Lower lobe of right lung (tissue), 2 donors: ENCODE data around the gene RASA2. TPM values are rescaled to one million over a fixed set of nuclear protein-coding genes. Genes with fewer than 3 reads are reported as not detected.

Experiments
- ATAC-seq, 2 donors: fragments of 200-7000 bp; cut with Tn5 transposase; one replicate each; pipeline ENCODE4 v1.9.1; 2020 to 2022; ENCODE audit warnings: mild to moderate bottlenecking in 2 of 2, moderate library complexity in 2 of 2
- DNase-seq: peaks from one replicate; pipeline ENCODE4 v3.0.0-alpha.2; 2020
- H3K27ac ChIP-seq: fragments of 200-600 bp; one replicate; pipeline ENCODE4 v1.8.0; 2022
- H3K27me3 ChIP-seq: fragments of 200-600 bp; one replicate; pipeline ENCODE4 v1.8.0; 2022; ENCODE audit warnings: low read depth
- H3K36me3 ChIP-seq: fragments of 200-600 bp; one replicate; pipeline ENCODE4 v1.8.0; 2022; ENCODE audit warnings: mild to moderate bottlenecking
- H3K4me1 ChIP-seq: fragments of 200-600 bp; one replicate; pipeline ENCODE4 v1.8.0; 2022
- H3K4me3 ChIP-seq: fragments of 200-600 bp; one replicate; pipeline ENCODE4 v1.8.0; 2022; ENCODE audit warnings: mild to moderate bottlenecking
- H3K9me3 ChIP-seq: fragments of 200-600 bp; one replicate; pipeline ENCODE4 v1.8.0; 2022
- CTCF ChIP-seq: fragments of 200-600 bp; IDR thresholded peaks from one replicate; pipeline ENCODE4 v1.8.0; 2022; ENCODE audit warnings: antibody characterized with exemption, mild to moderate bottlenecking
- intact Hi-C: fragments of 100-400 bp; cut with DNase I; formaldehyde crosslinking; loops from one replicate; pipeline ENCODE4 v1.11.0; 2022
- total RNA-seq: library from RNA; stranded (reverse); fragmentation: NEBNext Ultra II Directional; extraction: Animal tissue kit (Norgen Biotek cat#: 25700); gene quantifications from one replicate; pipeline ENCODE4 v1.2.1, GENCODE V29; 2021
- donor health status: DM: no; HTN: yes; CAD: no; lungs with severe emphysema.

The RASA2 gene
- total RNA-seq, 1 donor from 2014 or later, result 21.5 TPM

DNA sequence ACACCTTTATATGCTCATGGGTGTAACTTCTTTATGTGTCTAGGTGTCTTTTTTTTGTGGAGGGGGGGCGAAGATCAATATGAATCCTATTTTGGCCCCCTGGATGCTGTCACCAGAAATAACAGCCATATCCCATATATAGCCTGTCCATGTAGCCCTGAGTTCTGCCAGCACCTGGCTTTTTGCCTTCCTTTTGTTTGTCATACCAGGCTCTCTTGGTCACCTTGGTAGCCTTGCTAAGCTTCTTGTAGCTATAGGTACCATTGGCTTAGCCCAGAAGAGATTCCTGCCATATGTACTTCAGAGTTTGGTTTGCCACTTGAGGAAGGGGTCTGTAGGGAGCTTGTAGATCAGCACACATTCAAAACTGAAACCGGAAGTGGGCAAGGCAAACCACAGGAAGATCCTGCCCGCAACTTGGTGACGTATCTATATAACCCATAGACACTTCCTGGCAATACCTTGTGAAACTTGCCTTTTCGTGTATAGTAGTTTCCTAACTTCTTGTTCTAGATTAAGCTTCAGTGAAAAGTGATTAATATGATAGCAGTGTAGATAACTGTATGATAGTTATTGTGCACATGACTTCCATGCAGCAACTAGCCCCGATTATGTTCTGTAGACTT is 11.9 kb downstream of the RASA2 start:
- TF ChIP-seq CTCF, result no peak
- intact Hi-C loops, result no loop called here
- peaks cover 21% of the 10 kb centered on the region for H3K4me1 ChIP-seq
- no peaks in the 10 kb centered on the region for H3K36me3 ChIP-seq
- ATAC-seq, result peak; percentile 93 to 96
- H3K27ac ChIP-seq, result peak overlapping the region; percentile 53
- H3K9me3 ChIP-seq, result no peaks in the 10 kb centered on the region
- no peaks in the 10 kb centered on the region for H3K27me3 ChIP-seq
- H3K4me3 ChIP-seq, result peak overlapping the region; percentile 26
- peak; percentile 57 for DNase-seq

- peak overlapping the region; percentile 26 for H3K4me3 ChIP-seq
- H3K36me3 ChIP-seq, result no peaks in the 10 kb centered on the region
- DNase-seq (no peak), ATAC-seq (peak; percentile 27 to 51)
- TF ChIP-seq CTCF, result no peak
- intact Hi-C loops, result no loop called here
- H3K4me1 ChIP-seq, result peaks cover 21% of the 10 kb centered on the region
- no peaks in the 10 kb centered on the region for H3K27me3 ChIP-seq
- H3K9me3 ChIP-seq, result no peaks in the 10 kb centered on the region
- H3K27ac ChIP-seq, result peak overlapping the region; percentile 53
Measured at GRCh38 chr3:141499284-141499683, 12.5 kb downstream of the RASA2 start.

- H3K36me3 ChIP-seq, result no peaks in the 10 kb centered on the region
- no peak overlapping the region for H3K4me3 ChIP-seq
- no peak for ATAC-seq
- no peak overlapping the region for H3K27ac ChIP-seq
- H3K4me1 ChIP-seq, result peaks cover 21% of the 10 kb centered on the region
- no peaks in the 10 kb centered on the region for H3K9me3 ChIP-seq
- intact Hi-C loops, result no loop called here
- no peak for TF ChIP-seq CTCF
- no peaks in the 10 kb centered on the region for H3K27me3 ChIP-seq
- DNase-seq, result no peak
Measured at GRCh38 chr3:141499965-141500364, 13.1 kb downstream of the RASA2 start.

GRCh38 chr3:141500397-141500796 is 13.6 kb downstream of the RASA2 start:
- Histone ChIP-seq H3K27ac (no peak overlapping the region), H3K4me3 (no peak overlapping the region), H3K4me1 (peaks cover 21% of the 10 kb centered on the region), H3K9me3 (no peaks in the 10 kb centered on the region), H3K36me3 (no peaks in the 10 kb centered on the region), H3K27me3 (no peaks in the 10 kb centered on the region)
- TF ChIP-seq CTCF, result no peak
- DNase-seq, result no peak
- intact Hi-C loops, result no loop called here
- no peak for ATAC-seq

DNA sequence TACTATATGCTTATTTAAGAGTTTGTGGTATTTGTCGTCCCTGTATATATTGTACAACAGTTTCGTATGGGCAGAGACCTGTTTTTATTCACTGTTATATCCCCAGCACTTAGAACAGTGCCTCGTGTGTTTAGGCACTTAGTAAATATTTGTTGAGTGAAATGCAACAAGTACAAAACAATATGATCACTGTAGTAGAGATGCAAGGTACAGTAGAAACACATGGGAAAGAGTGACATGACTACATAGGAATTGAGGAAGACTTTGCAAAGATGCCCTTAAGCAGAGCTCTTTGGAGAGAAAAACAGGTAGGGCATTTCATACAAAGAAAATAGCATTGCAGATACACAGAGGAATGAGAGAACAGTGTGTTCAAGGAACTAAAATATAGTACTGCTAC is 18.3 kb downstream of the RASA2 start:
- H3K27ac ChIP-seq, result no peak overlapping the region
- H3K9me3 ChIP-seq, result no peaks in the 10 kb centered on the region
- no peaks in the 10 kb centered on the region for H3K36me3 ChIP-seq
- ATAC-seq (no peak), DNase-seq (no peak)
- H3K4me3 ChIP-seq, result no peak overlapping the region
- intact Hi-C loops, result no loop called here
- peaks cover 1% of the 10 kb centered on the region for H3K4me1 ChIP-seq
- TF ChIP-seq CTCF, result no peak
- no peaks in the 10 kb centered on the region for H3K27me3 ChIP-seq
